Activated T-helper 1 cell treated with Interleukin-2 at 50 U/mL for 16 hours (primary cell): Measurements from ENCODE around the gene ZFYVE28.
"Not testable (repeated sequence)": the region's sequence is repeated elsewhere in the genome, so short reads cannot be mapped to it uniquely, and the experiment has no call there.

Source experiments
- DNase-seq: peaks from one replicate; pipeline ENCODE4 v3.0.0-alpha.2; 2020; ENCODE audit warnings: low read depth

ZFYVE28 gene

GRCh38 chr4:2390146-2390545 lies 28.3 kb downstream of the ZFYVE28 start:
- no peak for DNase-seq

DNA sequence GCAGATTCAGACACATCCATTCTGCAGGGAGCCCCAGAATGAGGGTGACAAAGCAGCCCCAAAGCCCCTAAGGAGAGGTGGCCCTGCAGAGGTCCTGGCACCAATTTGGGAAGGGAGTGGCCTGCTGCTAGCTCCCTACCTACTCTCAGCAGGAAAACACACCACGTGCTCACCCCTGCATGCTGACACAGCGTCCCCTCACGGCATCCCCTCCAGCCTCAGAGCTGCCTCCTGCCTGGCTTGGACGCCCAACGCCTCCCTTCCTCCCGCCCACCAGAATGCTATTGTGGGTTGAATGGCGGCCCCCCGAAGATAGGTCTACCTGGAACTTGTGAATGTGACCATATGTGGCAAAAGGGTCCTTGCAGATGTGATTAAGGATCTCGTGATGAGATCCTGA lies 28.8 kb downstream of the ZFYVE28 start:
- DNase-seq, result no peak

DNA sequence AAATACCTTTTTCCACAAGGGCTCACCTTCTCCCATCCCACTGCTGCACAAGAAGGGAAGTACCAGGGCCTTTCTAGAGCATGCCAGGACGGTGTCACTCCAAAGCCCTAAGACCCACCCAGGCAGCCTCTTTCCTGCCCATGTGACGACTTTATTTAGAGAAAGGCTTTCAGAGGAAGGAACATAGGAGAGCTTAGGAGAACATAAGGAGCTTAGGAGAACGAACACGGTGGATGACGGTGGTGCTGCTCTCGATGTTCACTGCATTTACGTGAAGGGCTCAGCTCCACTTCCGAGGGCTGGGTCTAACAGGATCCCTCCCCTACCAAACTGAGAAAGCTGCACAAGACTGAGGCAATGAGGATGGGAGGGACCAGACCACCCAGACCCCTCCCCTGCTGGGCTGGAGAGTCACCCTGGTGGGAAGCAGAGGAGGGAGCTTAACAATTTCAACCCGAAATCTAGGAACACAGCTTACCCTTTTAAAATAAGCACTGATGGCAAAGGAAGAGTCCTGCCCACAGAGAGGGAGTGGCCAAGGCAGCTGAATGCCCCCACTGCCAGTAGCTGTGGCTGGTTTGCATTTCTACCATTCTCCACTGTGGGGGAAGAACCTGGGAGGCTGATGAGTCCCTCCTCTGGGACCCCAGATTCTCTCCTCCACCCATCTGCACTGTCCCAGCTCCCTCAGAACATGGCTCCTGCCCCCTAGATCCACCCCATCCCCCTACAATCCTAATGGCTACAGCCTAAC lies 29.8 kb downstream of the ZFYVE28 start:
- DNase-seq, result no peak

DNA sequence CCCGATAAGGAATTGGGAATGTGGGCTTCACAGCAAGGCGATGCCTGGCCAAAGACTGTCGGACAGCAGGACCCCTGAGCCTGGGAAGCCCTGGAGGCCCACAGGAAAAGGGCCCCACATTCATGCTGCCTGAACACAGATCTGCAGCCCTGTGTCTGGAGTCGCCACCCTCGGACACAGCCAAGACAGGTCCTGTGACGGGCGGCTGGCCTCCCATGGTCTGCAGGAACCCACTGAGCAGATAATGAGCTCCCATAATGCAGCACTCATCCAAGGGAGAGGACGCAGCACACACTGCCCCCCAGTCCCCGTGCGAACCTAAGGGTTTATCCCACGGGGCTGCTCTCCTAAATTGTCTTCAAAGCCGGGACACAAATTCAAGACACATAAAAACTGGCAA lies 30.6 kb downstream of the ZFYVE28 start:
- DNase-seq, result no peak

DNA sequence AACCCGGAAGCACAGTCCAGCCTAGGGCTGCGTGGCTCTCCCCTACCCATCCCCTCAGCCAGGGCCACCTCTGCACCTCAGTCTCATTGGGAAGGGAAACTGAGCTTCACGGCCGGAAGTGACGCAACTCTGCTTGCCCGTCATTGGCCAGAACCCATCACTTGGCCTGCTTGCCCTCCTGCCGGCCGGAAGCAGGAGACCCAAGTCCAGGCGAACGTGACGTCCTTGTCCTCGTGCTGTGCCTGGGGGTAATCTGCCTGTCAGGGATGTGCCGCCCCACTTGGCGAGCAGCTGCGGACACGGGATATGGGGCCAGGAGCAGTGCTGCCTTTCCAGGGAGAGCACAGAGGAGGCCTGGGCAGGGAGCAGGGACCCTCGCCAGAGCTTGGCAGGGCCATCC lies 31.2 kb downstream of the ZFYVE28 start:
- DNase-seq, result no peak

- no peak for DNase-seq
Measured at GRCh38 chr4:2386717-2387116, 31.7 kb downstream of the ZFYVE28 start.

GRCh38 chr4:2385516-2385915 lies 32.9 kb downstream of the ZFYVE28 start:
- no peak for DNase-seq

GRCh38 chr4:2384245-2384644 lies 34.2 kb downstream of the ZFYVE28 start:
- no peak for DNase-seq

DNA sequence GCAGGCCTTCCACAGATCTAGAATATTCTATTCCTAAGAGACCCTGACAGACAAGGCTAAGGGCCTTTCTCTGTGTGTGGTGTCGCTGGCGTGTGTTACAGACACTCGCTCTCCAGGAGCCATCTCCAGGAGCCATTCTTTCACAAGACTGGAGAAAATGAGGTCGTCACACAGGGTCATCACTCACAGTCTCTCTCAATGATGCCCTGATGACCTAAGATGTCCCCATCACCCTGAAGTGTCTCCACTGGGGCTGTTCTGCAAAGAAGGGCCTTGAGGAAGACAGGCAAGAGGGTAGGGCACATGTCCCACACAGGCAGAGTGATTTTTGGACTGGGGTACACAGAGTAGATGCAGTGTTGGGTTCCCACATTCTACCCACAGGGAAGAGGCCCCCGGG lies 34.7 kb downstream of the ZFYVE28 start:
- no peak for DNase-seq

- not testable (repeated sequence) for DNase-seq
Measured at GRCh38 chr4:2383220-2383631, 35.2 kb downstream of the ZFYVE28 start.

- DNase-seq, result not testable (repeated sequence)
Measured at GRCh38 chr4:2382769-2383202, 35.7 kb downstream of the ZFYVE28 start.

DNA sequence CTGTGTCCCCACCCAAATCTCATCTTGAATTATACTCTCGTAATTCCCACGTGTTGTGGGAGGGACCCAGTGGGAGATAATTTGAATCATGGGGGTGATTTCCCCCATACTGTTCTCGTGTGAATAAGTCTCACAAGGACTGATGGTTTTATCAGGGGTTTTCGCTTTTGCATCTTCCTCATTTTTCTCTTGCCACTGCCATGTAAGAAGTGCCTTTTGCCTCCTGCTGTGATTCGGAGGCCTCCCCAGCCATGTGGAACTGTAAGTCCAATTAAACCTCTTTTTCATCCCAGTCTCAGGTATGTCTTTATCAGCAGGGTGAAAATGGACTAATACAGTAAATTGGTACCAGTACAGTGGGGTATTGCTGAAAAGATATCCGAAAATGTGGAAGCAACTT lies 37.9 kb downstream of the ZFYVE28 start:
- not testable (repeated sequence) for DNase-seq

- DNase-seq, result no peak
Measured at GRCh38 chr4:2378898-2379297, 39.5 kb downstream of the ZFYVE28 start.

- DNase-seq, result no peak
Measured at GRCh38 chr4:2378401-2378800, 40.0 kb downstream of the ZFYVE28 start.

DNA sequence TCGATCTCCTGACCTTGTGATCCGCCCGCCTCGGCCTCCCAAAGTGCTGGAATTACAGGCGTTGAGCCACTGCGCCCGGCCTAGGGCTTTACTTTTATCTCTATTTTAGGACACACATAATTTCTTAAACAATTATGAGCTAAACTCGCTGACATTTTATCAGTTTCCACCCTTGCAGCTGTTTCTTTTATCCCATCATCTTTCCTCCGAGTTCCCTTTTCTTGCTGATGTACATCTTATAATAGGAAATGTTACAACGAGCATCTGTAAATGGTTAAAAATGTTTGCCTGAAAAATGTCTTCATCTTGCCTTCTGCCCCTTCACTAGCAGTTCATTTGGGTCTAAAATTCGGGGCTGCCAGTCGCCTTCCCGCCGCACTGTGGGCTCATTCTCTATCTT lies 41.2 kb downstream of the ZFYVE28 start:
- DNase-seq, result no peak

- DNase-seq, result no peak
Measured at GRCh38 chr4:2375427-2375826, 43.0 kb downstream of the ZFYVE28 start.

DNA sequence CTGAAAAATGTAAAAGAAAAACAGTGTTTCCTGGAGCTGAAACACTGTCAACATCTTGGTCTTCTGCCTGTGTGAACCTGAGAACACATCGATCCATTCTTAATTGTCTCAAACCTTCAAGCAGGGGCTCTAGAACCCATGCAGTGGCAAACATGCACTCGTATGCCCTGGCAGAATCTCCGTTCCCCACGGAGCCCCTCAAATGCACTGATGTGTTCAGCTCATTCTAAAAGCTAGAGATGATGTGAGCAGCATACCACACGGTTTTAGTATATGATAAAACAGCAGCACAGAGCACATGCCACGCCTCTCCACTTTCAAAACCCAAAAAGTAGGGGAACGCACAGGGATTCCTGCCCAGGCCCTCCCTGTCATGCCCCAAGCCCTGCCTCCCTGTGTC lies 44.9 kb downstream of the ZFYVE28 start:
- no peak for DNase-seq

- no peak for DNase-seq
Measured at GRCh38 chr4:2372488-2373030, 45.9 kb downstream of the ZFYVE28 start.

DNA sequence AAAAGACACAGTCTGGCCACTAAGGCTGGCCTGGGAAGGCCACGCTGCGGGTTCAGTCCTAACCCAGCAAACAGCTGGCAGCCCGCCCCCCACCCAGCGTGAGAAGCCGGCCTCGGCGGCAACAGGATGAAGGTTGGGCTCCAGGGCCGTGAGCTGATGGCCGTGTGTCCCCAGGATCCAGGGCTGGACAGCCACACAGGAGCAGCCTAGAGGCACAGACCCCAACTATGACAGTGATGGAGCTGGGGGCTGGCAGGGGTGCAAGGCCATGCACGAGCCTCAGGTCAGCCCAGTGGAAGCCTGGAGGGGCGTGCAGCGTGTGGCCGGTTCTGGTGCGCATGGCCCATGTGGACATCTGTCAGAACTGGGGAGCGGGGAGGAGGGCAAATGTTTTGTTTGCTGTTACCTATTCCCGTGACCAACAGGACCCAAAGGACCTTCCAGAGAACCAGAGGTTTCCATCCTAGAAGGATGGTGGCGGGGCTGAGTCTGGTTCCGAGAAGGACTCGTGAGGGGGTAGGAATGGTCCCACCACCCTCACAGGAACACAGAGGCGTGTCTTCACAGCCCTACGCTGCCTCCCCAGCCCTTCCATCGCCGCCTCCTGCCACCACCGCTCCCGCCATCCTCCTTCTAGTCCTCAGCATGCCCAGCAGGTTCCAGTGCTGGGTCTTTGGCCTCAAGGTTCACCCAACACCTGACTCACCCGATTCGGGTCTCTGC lies 46.5 kb downstream of the ZFYVE28 start:
- DNase-seq, result no peak

GRCh38 chr4:2370597-2371320 lies 47.7 kb downstream of the ZFYVE28 start:
- no peak for DNase-seq

DNA sequence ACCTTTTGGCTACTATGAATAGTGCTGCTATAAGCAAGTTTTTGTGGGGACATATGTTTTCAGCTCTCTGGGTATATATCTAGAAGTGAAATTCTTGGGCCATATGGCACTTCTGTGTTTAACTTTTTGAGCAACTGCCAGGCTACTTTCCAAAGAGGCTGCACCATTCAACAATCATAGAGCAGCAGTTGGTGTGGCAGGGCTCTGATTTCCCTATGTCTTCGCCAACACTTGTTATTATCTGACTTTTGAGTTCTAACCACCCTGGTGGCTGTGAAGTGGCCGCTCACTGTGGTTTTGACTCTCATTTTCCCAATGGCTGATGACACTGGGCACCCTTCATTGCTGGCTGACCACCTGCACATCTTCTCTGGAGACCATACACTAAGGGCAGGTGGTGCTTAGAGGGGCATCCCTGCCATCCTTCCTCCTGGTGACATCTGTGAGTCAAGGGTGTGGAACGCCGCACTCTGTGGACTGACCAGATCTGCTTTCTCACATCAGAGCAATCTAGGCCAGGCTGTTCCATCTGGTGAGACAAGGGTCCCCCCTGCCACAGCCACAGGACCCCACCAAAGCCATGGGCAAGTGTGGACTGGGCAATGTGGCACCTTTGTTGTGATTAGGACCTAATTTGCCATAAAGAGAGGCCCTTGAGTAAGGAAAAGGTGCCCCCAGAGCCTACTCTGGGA lies 49.6 kb downstream of the ZFYVE28 start:
- DNase-seq, result no peak

DNA sequence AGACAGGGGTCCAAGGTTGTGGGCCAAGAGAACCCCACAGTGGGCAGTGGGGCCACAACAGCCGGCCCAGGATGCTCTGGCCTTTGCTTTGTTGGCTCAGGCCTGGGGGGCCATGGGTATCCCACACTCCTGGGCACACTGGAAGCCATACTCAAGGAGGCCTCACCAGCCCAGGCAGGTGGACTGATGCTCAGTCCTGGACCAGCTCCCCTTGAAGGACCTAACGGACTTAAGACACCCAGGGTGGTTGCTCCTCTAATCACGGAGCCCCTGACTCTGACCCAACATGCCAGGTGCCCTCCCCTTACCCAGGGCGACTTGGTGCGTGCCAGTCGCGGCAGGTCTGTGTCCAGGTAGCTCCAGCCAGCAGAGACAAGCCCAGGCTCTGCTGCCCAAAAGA lies 50.8 kb downstream of the ZFYVE28 start:
- DNase-seq, result no peak
